GM21447 (cell line): Measurements from ENCODE around the gene MEGF9.

ENCODE experiments used
- ATAC-seq: cut with Tn5 transposase; IDR thresholded peaks from one replicate; pipeline ENCODE4 v1.9.1; 2021; ENCODE audit not compliant: unreplicated experiment

Gene MEGF9

DNA sequence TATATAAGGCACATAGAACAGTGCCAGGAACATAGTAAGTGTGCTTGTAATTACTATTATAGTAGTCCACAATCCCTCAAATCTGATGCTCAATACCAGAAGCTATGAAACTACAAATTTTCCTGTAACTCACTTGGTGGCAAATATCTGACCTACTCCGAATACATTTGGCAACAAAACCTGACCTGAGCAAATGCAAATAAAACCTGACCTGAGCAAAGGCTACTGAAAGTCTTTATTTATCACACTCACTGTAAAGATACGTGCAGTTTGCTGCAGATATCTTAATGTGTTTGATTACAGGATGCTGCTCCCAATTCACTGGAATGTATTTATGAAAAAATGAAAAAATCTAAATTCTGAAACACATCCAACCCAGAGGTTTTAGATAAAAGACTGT is 7.1 kb downstream of the MEGF9 start:
- ATAC-seq: no peak

DNA sequence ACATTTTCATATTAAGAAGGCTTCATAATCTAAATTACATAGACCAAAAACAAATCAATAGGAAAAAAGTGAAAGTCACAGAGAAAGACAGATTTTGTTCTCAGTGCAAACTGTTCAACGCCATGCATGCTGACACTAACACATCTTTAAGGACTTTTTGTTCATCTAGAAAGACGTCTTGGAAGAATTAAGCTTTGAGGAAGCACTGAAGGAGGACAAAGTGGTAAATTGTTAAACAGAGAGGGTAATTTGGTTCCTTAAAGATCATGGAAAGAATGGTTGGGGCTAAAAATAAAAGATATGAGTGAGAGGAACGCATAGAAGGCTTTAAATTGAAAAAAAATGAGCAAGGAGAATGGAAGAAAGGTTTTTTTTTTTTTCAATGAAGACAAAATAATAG is 9.1 kb downstream of the MEGF9 start:
- no peak for ATAC-seq

DNA sequence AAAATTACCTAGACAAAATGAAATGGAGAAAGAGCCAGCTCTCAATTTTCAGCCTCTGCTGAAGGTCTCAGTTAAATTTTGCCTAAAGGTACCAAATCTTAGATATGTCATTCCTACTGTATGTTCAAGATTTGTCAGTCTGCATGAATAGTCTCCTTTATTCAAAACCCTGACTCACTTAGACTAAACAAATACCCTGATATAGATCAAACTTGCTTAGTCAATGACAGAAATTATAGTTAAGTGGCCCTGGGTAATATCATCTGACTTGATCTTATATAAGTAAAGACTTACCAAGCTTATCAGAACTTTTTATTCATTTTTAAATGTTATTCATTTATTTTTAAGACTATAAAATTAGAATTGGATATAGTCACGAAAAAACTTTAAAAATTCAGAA is 12.2 kb downstream of the MEGF9 start:
- ATAC-seq: no peak

DNA sequence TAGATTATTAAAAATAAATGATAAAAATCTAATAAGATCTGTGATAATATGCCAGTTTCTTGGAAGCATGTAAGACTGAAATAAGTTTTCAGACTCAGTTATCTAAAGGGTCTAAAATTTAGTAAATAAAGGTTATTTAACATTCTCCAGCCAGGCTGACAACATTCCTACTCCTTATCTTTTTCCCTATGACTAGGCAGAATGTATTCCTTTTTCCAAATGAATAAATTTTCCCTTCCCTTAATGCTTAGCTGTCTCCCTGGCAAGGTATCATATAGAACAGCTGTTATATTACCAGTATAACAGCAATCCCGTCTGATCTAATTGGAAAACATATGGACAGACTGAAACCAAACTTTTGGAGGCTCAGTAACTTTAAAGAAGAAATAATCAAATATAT is 13.0 kb downstream of the MEGF9 start:
- no peak for ATAC-seq

DNA sequence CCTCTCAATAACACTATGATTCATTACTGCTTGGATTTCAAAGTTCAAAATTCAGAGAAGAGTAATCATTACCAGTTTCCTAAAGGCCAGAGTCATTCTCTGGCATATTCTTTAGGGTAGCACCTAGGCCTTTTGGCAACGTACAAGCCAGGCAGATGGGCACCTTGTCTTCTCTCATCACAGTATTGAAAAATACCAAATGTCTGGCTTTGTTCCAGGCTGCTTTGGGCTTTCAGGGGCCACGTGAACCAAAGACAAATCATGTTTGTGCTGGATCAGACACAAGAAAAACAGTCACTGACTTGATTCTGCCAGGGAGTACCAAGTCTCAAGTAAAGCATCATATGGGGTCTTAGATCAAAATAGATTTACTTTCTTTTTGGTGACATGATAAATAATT is 15.5 kb downstream of the MEGF9 start:
- no peak for ATAC-seq

DNA sequence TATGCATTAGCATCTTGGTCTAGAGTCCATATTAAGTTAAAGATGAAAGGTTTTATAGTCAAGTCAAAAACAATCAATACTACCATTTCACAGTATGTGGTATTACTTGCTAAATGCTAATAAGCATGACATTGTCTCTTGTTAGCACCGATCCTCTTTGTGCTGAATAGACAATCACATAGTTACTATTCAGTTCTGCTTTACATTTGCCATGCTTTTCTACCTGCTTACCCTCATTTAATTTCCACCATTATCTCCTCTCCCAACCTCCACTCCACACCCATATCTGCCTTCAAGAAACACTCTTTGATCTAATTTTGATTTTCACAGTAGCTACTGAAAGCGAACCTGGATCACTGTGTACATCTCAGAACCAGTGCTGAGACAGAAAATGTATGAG is 16.8 kb downstream of the MEGF9 start:
- ATAC-seq: no peak

DNA sequence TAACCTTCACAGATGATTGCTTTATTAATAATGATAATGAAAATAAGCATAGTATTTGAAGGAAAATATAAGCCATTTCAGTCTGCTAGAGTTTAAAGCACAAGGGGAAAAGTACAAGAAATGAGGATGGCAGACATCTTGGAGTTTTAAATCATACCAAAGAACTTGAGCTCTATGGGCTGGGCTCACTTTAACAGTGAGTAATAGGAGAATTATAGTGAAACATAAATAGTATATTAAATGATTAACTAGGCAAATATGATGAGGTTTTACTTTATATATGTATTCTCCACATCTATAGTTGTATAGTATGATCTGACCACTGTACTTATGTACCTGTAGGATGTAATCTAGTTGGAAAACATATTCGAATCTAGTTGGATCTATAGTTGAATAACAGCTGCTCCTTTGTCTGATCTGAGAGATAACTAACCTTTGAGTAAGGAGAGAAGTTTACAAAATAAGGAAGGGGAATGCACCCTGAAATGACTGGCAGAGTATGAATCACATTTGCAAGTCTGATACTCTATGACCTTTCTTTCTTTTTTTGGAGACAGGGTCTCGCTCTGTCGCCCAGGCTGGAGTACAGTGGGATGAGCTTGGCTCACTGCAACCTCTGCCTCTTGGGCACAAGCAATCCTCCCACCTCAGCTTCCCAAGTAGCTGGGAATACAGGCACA is 17.6 kb downstream of the MEGF9 start:
- no peak for ATAC-seq

DNA sequence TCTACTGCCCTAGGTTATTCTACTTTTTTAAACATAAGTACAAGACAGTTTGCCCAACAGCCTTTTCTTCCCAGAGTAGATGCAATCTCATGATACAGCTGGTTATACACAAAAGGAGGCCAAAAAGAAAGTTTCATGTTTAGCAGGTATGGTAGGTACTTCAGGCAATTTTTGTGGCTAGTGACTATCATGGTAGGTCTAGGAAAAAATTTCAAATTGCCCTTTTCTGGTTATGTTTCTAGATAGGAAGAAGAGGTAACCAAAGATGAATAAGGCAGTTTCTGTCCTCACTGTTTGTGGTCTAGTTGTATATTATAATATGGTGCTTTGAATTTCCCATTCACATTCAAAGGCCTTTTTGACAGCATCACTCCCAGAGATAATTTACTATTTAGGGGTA is 19.7 kb downstream of the MEGF9 start:
- no peak for ATAC-seq

DNA sequence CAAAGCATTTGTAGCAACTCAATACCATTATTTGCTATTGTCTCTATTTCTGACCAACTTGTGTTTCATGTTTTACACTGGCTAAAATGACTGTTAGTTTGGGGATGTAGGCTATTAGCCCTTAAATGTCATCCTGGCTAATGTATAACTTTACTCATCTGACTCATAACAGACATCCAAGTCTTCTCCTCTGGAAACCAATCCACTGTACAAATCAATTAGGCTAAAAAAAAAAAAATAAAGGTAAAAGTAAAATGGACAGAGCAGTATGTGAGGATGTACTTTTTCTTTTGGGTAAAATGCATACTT is 20.6 kb downstream of the MEGF9 start:
- ATAC-seq: peak; percentile 66

DNA sequence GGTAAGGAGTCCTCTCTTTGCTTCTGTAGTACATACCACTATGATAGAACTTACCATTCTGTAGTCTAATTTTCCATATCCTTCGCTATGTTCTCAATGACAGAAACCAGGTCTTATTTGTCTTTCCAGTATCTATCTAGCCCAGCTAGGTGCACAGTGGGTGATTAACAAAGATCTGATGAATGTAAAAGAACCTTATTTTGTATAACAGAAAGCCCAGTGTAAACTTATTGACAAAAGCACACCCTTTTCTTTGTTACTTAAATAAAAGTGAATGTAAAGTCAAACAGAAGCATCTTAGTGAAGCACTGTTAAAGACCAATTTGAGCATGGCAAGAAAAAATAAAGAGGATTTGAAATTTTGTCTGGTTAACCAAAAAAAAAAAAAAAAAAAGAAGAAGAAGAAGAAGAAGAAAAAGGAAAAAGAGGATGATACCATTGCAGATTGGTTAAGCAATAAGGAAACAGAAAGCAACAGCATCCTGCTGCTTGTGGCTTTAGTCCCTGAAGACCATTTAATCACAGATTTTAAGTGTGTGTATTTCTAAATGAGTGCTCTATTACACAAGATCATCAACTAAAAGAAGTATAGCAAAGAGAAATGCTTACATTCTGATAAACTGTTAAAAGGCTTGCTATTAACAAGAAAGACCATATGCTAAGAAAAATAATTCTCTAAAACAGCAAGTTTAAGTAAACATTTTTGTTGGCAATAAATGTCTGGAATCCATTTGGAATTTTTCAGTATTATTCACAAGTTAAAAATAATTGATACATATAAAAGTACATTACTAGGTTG is 21.2 kb downstream of the MEGF9 start:
- peak; percentile 56 for ATAC-seq

DNA sequence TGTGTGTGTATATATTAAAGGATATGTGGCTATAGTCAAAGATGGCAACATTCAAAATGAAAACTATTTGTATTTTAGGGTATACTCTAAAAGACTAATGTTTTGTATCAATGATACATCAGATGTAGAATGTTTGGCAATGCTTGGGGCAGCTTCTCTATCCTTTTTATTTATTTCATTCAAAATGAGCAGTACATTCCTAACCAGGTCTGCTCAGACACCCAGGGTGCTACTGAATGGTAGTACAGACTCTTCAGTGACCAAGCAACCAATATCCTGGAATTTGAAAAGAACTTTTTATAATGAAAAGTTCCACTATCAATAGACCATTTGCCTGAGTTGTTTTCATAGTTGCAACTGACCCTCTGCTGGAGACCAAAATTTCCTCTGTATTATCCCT is 23.9 kb downstream of the MEGF9 start:
- ATAC-seq: no peak

DNA sequence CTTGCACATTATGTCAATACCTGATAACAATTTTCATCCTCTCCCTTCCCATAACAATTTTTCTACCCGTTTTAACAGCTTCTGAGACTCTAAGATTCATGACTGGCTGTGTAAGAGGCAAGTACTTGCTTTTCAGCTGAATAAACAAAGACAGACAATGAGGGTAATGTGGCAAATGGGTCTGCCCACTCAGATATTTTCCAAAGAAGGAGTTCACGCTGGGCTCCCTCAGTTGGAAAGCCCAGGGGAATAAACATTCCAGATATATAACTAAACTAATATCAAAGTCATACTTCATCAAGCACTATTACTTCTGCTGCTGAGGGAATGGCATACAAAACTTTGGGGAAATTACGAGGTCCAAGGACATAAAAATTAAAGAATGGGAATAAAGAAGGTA is 24.4 kb downstream of the MEGF9 start:
- no peak for ATAC-seq

DNA sequence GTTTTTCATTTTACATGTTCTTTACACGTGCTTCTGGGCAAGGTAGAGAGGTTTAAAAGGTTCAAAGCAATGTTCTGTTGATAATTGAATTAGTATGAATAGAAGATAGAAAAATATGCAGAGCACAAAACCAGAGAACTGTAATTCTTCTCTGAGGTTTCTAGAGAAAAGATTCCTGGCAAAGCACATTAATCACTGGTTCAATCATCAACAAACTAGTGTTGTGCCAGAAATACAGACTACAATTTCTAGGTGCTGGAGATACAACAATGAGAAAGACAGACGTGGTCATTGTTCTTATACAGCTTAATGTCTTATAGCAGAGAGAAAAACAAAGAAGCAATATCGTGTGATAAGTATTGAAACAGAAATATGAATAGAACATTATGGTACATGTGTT is 25.5 kb downstream of the MEGF9 start:
- no peak for ATAC-seq

DNA sequence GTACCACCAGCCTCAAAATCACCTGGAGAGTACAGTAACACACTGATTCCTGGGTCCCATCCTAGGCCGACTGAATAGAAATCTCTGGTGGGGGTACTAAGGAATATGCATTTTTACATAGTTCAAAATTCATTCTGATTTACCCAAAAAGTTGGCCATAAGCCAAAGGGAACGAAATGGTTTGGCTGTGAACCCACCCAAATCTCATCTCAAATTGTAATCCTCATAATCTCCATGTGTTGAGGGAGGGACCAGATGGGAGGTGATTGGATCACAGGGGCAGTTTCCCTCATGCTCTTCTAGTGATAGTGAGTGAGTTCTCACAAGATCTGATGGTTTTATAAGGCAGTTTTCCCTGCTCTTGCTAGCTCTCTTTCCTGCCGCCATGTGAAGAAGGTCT is 31.1 kb downstream of the MEGF9 start:
- no peak for ATAC-seq

DNA sequence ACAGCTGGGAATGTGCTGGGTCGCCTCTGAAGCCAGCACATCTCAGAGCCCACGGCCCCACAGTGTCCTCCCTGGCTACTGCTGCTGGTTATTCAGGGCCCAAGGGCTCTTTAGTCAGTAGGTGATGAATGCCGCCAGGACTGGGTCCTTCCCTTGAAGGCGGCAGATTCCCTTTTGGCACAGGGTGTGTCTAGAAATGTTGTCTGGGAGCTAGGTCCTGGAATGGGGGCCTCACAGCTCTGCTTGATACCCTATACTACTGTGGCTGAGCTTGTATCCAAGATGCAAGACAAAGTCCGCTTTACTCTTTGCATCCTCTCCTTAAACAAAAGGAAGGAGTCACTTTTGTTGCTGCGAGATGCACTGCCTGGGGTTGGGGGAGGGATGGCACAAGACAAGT is 33.1 kb downstream of the MEGF9 start:
- no peak for ATAC-seq

DNA sequence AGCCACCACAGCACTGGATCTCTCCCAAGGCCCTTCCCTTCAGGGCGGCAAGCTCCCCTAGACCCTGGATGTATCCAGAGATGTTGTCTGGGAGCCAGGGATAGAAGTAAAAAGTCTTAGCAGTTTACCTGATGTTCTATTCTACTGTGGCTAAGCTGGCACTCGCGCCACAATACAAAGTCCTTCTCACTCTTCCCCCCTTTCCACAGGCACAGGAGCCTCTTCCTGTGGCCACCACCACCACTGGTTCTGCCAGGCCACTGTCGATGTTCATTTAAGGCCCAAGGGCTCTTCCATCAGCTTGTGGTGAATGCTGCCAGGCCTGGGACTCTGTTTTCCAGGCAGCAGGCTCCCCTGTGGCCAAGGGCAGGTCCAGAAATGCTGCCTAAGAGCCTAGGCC is 33.7 kb downstream of the MEGF9 start:
- no peak for ATAC-seq

DNA sequence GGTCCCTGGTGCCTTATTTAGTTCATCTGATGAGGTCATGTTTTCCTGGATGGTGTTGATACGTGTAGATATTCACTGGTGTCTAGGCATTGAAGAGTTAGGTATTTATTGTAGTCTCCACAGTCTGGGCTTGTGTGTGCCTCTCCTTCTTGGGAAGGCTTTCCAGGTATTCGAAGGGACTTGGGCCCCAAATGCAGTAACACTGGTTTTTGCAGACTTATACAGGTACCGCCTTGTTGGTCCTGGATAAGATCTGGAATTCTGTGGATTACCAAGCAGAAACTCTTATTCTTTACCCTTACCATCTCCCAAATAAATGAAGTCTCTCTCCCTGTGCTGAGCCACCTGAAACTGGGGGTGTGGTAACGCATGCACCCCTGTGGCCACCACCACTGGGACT is 34.1 kb downstream of the MEGF9 start:
- ATAC-seq: no peak

DNA sequence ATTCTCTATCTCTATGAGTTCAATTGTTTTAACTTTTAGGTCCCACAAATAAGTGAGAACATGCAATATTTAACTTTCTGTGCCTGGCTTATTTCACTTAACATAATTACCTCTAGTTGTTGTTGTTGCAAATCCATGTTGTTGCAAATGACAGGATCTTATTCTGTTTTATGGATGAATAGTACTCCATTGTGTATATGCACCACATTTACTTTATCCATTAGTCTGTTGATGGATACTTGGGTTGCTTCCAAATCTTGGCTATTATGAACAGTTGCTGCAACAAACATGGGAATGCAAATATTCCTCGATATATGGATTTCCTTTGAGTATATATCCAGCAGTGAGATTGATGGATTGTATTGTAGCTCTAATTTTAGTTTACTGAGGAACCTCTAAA is 36.3 kb downstream of the MEGF9 start:
- no peak for ATAC-seq

DNA sequence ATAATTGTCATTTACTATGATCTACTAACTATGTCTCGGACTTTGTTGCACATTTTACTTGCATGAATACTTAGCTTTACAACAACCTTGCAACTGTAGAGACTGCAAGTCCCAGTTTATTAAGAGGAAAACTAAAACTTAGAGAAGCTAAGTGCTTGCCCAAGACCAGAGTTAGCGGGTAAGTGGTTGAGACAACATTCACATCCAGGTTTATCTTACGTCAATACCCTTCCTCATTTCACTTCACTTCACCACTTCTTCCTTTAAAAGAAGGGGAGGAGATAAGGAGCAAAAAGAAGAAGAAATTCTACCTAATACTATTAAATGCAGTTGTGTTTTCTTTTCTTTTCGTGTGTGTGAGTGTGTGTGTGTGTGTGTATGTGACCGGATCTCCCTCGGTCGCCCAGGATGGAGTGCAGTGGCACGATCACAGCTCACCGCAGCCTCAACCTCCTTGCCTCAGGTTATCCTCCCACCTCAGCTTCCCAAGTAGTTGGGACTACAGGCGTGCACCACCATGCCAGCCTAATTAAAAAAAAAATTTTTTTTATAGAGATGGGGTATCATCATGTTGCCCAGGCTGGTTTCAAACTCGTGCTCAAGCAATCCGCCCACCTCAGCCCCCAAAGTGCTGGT is 37.4 kb downstream of the MEGF9 start:
- ATAC-seq: no peak

DNA sequence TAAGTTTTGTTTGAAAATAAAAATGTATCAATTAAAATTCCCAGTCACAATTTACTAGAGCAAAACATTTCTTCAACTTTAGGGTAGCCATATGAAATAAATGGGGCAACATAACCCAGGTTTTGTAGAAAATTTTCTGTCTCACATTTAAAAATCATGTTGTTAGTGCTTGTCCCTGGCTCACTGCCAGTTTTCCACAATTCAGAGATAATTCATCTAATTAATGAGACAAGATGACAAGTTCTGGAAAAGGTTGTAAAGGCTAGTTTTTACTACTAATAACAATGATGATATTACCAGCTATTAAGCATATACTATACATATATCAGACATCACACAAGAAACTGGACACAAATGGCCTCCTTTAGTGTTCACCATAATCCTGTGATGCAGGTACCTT is 45.9 kb downstream of the MEGF9 start:
- no peak for ATAC-seq

DNA sequence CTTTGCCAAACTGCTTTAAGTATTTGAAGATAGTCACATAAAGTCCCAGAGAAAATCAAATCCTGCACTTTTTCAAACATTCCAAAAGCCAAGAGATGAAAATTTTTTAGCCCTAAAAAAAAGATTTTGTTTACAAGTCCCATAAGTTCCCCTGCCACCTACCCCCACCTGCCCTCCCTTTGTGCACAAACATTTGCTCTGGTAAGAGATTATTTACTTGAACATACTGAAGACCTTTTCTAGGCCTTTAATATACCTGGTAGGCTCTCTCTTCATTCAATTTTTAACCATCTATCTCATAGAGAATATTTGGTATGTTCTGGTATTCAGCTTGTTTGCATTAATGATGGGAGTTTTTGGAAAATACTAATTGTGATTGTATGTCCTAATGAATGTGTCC is 50.3 kb downstream of the MEGF9 start:
- no peak for ATAC-seq

DNA sequence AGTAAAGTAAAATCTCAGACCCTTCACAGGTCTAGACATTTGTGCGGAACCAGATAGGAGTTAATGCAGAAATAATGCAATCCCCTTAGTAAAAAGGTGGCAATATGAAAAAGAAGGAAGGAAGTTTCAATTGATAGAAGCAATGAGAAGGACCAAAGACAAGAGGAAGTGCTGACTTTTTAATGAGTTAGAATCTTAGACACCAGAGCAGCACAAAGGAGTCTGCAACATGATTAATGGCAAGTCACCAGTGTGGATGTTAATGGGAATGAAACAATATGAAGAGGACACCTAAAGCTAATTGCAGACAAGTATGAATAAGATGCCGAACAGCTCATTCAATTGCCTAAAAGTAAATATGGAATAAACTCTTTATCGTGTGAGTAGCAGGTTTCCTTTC is 50.9 kb downstream of the MEGF9 start:
- ATAC-seq: no peak

DNA sequence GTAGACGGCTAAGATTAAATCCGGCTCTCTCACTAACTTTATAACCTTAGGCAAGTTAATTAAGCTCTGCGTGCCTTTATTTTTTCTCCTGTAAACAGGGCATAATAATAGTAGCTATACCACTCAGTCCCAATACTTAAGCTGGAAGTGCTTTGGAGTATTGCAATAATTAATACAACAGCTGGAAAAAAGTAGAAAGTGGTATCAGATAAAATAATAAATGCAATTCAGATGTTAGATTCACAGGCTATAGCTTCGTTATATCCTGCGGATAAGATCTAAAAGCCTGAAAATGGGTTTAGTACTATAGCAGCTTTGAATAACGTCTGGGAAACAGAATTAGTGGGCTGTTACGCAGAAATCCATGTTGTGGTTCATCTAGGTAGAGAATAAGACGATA is 51.8 kb downstream of the MEGF9 start:
- ATAC-seq: no peak
